GM19397 (cell line): ENCODE data around the gene RFX6.

ENCODE experiments used
- ATAC-seq: cut with Tn5 transposase; IDR thresholded peaks from one replicate; pipeline ENCODE4 v1.9.1; 2021; ENCODE audit warnings: mild to moderate bottlenecking, moderate library complexity; ENCODE audit not compliant: unreplicated experiment

The RFX6 gene

GRCh38 chr6:116894669-116895068 lies 17.6 kb downstream of the RFX6 start:
- ATAC-seq: no peak

- ATAC-seq: no peak
Observed at GRCh38 chr6:116895935-116896334, 18.9 kb downstream of the RFX6 start.

GRCh38 chr6:116902634-116903033 lies 25.6 kb downstream of the RFX6 start:
- ATAC-seq: no peak

- no peak for ATAC-seq
Observed at GRCh38 chr6:116922853-116923548, 46.0 kb downstream of the RFX6 start.

- no peak for ATAC-seq
Observed at GRCh38 chr6:116924245-116924644, 47.2 kb downstream of the RFX6 start.

- no peak for ATAC-seq
Observed at GRCh38 chr6:116925088-116925794, 48.2 kb downstream of the RFX6 start.

- no peak for ATAC-seq
Observed at GRCh38 chr6:116928677-116929076, 51.6 kb downstream of the RFX6 start.

- no peak for ATAC-seq
Observed at GRCh38 chr6:116929825-116930224, 52.8 kb downstream of the RFX6 start.

- no peak for ATAC-seq
Observed at GRCh38 chr6:116931456-116931855, 54.4 kb downstream of the RFX6 start.

- no peak for ATAC-seq
Observed at GRCh38 chr6:116932496-116932895, 55.5 kb downstream of the RFX6 start.

GRCh38 chr6:116933485-116933884 lies 56.4 kb downstream of the RFX6 start:
- no peak for ATAC-seq

- no peak for ATAC-seq
Observed at GRCh38 chr6:116938305-116938704, 61.3 kb downstream of the RFX6 start.

- no peak for ATAC-seq
Observed at GRCh38 chr6:116941727-116942126, 64.7 kb downstream of the RFX6 start.

- no peak for ATAC-seq
Observed at GRCh38 chr6:116945809-116946208, 68.8 kb downstream of the RFX6 start.

GRCh38 chr6:116948533-116949304 lies 71.7 kb downstream of the RFX6 start:
- no peak for ATAC-seq

- ATAC-seq: no peak
Observed at GRCh38 chr6:116949964-116950363, 72.9 kb downstream of the RFX6 start.

GRCh38 chr6:116954335-116954734 lies 77.3 kb downstream of the RFX6 start:
- no peak for ATAC-seq

- ATAC-seq: no peak
Observed at GRCh38 chr6:116954938-116955337, 77.9 kb downstream of the RFX6 start.

- no peak for ATAC-seq
Observed at GRCh38 chr6:116955773-116956172, 78.7 kb downstream of the RFX6 start.

GRCh38 chr6:116963972-116964371 lies 86.9 kb downstream of the RFX6 start:
- ATAC-seq: no peak

- no peak for ATAC-seq
Observed at GRCh38 chr6:116966675-116967576, 89.9 kb downstream of the RFX6 start.
